Esophagus muscularis mucosa (tissue), 3 donors: ENCODE data around the gene THTPA.

Experiments
- POLR2AphosphoS5 ChIP-seq, 2 donors: sonication (generic); formaldehyde crosslinking; IDR thresholded peaks; one replicate each; pipeline ENCODE4 v1.6.1; 2017; ENCODE audit warnings: antibody characterized with exemption in 2 of 2
- TF ChIP-seq, protein P1 (sequence below), 3 experiments: fragments of 200-600 bp in 2 of 3; fragments of 450-650 bp in 1 of 3; sonication (generic) in 2 of 3; IDR thresholded peaks; one replicate each; pipeline ENCODE4 v1.5.1; 2017 to 2019; ENCODE audit warnings: antibody characterized with exemption in 3 of 3, mild to moderate bottlenecking in 2 of 3, moderate library complexity in 1 of 3

DNA sequence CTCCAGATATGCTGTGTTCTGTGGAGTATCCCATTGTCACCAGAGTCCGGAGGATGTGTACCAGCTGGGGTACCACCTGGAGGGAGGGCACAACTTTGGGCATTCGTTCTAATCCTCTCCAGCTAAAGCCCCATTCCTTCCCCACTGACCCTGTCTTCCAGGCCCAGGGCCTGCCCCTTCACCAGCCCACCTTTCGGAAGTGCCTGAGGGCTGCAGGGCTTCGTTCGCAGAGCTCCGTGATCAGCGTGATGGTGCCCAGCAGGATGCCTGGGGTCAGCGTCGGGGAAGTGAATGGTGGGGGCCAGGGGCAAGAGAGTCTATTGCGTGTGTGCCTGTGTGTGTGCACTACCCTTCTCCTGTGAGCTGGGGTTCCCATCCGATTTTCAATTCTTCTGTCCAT lies 9.6 kb downstream of the THTPA start:
- TF ChIP-seq POLR2AphosphoS5 (IDR thresholded peaks at IDR 0.05): no peak
- TF ChIP-seq, protein P1, sequence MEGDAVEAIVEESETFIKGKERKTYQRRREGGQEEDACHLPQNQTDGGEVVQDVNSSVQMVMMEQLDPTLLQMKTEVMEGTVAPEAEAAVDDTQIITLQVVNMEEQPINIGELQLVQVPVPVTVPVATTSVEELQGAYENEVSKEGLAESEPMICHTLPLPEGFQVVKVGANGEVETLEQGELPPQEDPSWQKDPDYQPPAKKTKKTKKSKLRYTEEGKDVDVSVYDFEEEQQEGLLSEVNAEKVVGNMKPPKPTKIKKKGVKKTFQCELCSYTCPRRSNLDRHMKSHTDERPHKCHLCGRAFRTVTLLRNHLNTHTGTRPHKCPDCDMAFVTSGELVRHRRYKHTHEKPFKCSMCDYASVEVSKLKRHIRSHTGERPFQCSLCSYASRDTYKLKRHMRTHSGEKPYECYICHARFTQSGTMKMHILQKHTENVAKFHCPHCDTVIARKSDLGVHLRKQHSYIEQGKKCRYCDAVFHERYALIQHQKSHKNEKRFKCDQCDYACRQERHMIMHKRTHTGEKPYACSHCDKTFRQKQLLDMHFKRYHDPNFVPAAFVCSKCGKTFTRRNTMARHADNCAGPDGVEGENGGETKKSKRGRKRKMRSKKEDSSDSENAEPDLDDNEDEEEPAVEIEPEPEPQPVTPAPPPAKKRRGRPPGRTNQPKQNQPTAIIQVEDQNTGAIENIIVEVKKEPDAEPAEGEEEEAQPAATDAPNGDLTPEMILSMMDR (IDR thresholded peaks at IDR 0.05): no peak
